RWPE1 (cell line): Measurements from ENCODE around the gene XPO5.
A peak's percentile ranks its signal among the peaks of the same experiment; 100 is the strongest.

Experiments
- CTCF ChIA-PET: fragments of 350-600 bp; sonication (Branson Sonifier 250); formaldehyde crosslinking; extraction: SDS; loops from one replicate; lab custom pipeline; 2021; lab: Yijun Ruan, JAX
- POLR2A ChIA-PET: fragments of 400-600 bp; formaldehyde crosslinking; extraction: SDS; loops from one replicate; lab custom pipeline; 2020; ENCODE audit warnings: antibody characterized with exemption; ENCODE audit not compliant: low non-redundant PET; lab: Yijun Ruan, JAX
- DNase-seq: peaks from one replicate; pipeline ENCODE4 v3.0.0; 2012; ENCODE audit warnings: low spot score
- H3K27ac ChIP-seq: fragments of 450-650 bp; 2 replicates; pipeline ENCODE4 v1.5.1; 2017
- CTCF ChIP-seq: fragments of 450-650 bp; conservative IDR thresholded peaks from 2 replicates; pipeline ENCODE4 v1.5.1; 2017; ENCODE audit warnings: low read depth, mild to moderate bottlenecking

XPO5 gene

GRCh38 chr6:43493833-43494232 lies 82.0 kb downstream of the XPO5 start:
- ChIA-PET POLR2A (interaction anchor here (1.3 kb wide), 1 partner anchor 16 kb away, joined by 4 read pairs; the partner anchor contains the start of gene TJAP1), CTCF (interaction anchor here (0.7 to 1.3 kb wide), 5 partner anchors 8 to 230 kb away, joined by 3 to 6 read pairs (median 4); no protein-coding TSS in a partner anchor)
- H3K27ac ChIP-seq = peak overlapping the region; percentile 99
- TF ChIP-seq CTCF = no peak
- DNase-seq = peak; percentile 55

DNA sequence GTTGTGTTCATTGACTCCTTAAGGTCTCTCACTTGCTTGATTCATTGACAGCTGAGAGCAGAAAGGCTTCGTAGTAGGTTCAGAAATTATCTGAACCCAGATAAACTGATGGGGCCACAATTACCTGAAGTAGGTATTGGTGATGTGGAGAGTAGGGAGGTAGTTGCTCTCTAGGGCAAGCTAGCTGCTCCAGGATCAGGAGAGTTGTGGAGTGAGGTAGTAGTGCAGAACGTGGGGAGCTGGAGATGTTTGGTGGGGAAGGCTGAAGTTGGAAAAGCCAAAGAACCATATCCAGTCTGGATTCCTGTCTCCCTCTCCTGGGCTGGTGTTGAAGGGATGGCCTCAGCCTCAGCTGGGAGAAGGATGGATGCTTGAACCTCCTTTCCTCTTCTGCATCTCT lies 82.6 kb downstream of the XPO5 start:
- no peak for TF ChIP-seq CTCF
- peak overlapping the region; percentile 99 for H3K27ac ChIP-seq
- DNase-seq = no peak
- POLR2A ChIA-PET = no interaction called here
- CTCF ChIA-PET = interaction anchor here (0.7 to 1.0 kb wide), 2 partner anchors 8 to 95 kb away, joined by 3 read pairs; no protein-coding TSS in a partner anchor

GRCh38 chr6:43492673-43493072 lies 83.2 kb downstream of the XPO5 start:
- TF ChIP-seq CTCF = no peak
- POLR2A ChIA-PET = no interaction called here
- no peak overlapping the region for H3K27ac ChIP-seq
- CTCF ChIA-PET = interaction anchor here (0.6 to 1.4 kb wide), 4 partner anchors 14 to 229 kb away, joined by 3 to 6 read pairs (median 3); partner anchors contain the start of gene ABCC10
- DNase-seq = no peak

DNA sequence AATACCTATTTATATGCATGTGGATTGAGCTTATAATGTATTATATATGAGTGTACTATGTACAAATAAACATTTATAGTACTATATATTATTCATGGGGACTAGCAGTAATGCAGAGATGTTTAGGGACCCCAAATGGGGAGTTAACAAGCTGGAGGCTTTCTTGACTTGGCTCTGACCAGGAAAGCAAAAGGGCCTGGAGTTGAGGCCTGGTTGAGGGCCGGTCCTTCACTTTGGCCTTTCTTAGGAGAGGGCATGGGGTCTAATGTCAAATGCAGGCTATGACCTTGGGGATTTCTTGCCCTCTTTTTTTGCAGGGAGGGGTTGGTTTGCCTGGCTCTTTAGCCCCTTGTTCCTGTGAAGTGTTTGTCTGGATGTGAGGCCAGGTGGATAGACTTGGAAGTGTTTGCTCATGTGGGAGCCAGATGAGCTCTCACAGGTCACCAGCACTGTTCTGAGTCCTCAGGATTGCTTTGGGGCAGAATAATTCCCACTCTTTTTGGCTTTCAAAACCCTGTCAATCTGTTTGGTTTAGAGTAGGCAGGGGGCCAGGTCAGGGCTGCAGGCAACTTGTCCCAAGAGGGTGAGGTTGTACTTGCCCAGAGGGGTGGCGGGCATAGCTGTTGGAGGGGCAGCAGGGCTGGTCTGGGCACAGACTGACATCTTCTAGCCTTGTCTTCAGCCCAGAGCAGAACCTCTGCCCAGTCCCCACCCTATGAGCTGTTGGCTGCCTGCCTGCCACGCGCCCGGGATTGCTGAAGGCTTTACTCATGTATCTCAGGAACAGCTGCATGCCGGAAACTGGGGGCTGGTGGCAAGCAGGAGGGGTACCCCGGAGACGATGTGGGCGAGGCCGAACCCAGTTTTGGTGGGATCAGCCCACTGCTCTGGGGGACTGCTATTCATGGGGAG lies 83.8 kb downstream of the XPO5 start:
- POLR2A ChIA-PET = no interaction called here
- CTCF ChIA-PET = interaction anchor here (0.6 to 1.4 kb wide), 4 partner anchors 15 to 228 kb away, joined by 3 to 6 read pairs (median 4); partner anchors contain the start of gene ABCC10
- no peak overlapping the region for H3K27ac ChIP-seq
- DNase-seq = peak; percentile 80
- no peak for TF ChIP-seq CTCF

DNA sequence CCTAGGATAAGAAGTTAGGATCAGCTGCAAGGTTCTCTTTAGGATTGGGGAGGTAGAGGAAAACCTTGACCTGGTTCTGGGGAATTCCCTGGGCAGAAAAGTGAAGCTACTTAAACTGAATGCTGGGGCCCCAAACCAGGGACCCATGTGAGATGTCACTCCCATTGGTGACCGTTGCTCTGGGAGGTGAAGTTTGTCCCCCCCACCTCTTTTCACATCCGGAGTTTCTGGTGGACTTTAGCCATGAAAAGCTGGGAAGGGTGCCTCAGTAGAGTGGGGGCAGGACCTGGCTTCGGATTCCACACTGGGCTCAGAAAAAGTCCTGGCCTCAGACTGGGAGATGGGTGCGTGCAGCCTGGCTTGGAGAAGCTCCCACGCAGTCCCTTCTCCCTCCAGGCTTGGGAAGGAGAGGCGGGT lies 85.3 kb downstream of the XPO5 start:
- no peak overlapping the region for H3K27ac ChIP-seq
- TF ChIP-seq CTCF = no peak
- CTCF ChIA-PET = interaction anchor here (0.6 to 1.4 kb wide), 2 partner anchors 10 to 35 kb away, joined by 3 to 5 read pairs; partner anchors contain the start of gene DLK2
- POLR2A ChIA-PET = no interaction called here
- no peak for DNase-seq
